Breast epithelium (tissue), 4 donors: ENCODE measurements around the gene GIPC2. TPM values are rescaled to one million over a fixed set of nuclear protein-coding genes. Genes with fewer than 3 reads are reported as not detected.

Experiments used
- DNase-seq, 2 donors: peaks; one replicate each; pipeline ENCODE4 v3.0.0-alpha.2; 2019; ENCODE audit warnings: low spot score in 2 of 2
- H3K27ac ChIP-seq, 2 donors: fragments of 200-600 bp; sonication (generic) in 1 of 2; one replicate each; pipeline ENCODE4 v1.5.1; 2016 to 2019; ENCODE audit warnings: mild to moderate bottlenecking in 1 of 2
- H3K27me3 ChIP-seq, 2 donors: fragments of 200-600 bp; sonication (generic) in 1 of 2; one replicate each; pipeline versions ENCODE4 v1.5.1 to v1.6.0; 2017 to 2019; ENCODE audit warnings: control low read depth in 1 of 2, mild to moderate bottlenecking in 1 of 2
- H3K36me3 ChIP-seq: fragments of 200-600 bp; one replicate; pipeline ENCODE4 v1.5.1; 2019
- H3K4me1 ChIP-seq, 2 donors: fragments of 200-600 bp; sonication (generic); one replicate each; pipeline ENCODE4 v1.5.1; 2016 to 2019; ENCODE audit warnings: control low read depth in 1 of 2
- H3K4me3 ChIP-seq, 3 donors: fragments of 200-600 bp; sonication (generic); 1 replicate in 2 of 3; 2 replicates in 1 of 3; pipeline ENCODE4 v1.5.1; 2016 to 2019; ENCODE audit warnings: mild to moderate bottlenecking in 3 of 3, moderate library complexity in 2 of 3
- H3K9me3 ChIP-seq, 2 donors: fragments of 200-600 bp; sonication (generic) in 1 of 2; one replicate each; pipeline ENCODE4 v1.5.1; 2016 to 2019; ENCODE audit warnings: control low read depth in 1 of 2
- POLR2A ChIP-seq: fragments of 450-650 bp; IDR thresholded peaks from one replicate; pipeline ENCODE4 v1.6.1; 2016; ENCODE audit warnings: antibody characterized with exemption, mild to moderate bottlenecking, moderate library complexity
- POLR2AphosphoS5 ChIP-seq, 3 donors: sonication (generic); formaldehyde crosslinking; IDR thresholded peaks; one replicate each; pipeline ENCODE4 v1.6.1; 2017; ENCODE audit warnings: antibody characterized with exemption in 3 of 3
- intact Hi-C: fragments of 100-400 bp; cut with DNase I; formaldehyde crosslinking; loops from one replicate; pipeline ENCODE4 v1.15.1; 2023; ENCODE audit warnings: low total_unique reads
- total RNA-seq, 3 donors: library from RNA; depleted of rRNA; stranded (reverse); fragments of >200 nt; gene quantifications; one replicate each; pipeline ENCODE4 v1.1.0, GENCODE V29; 2016
- TF ChIP-seq, protein P1 (sequence below), 3 donors: fragments of 450-650 bp; IDR thresholded peaks; one replicate each; pipeline ENCODE4 v1.5.1; 2016 to 2017; ENCODE audit warnings: antibody characterized with exemption in 3 of 3, mild to moderate bottlenecking in 3 of 3, moderate library complexity in 3 of 3

Gene GIPC2
- total RNA-seq, 3 donors from 2014 or later, result 2.6 to 3.6 (median 2.6) TPM

DNA sequence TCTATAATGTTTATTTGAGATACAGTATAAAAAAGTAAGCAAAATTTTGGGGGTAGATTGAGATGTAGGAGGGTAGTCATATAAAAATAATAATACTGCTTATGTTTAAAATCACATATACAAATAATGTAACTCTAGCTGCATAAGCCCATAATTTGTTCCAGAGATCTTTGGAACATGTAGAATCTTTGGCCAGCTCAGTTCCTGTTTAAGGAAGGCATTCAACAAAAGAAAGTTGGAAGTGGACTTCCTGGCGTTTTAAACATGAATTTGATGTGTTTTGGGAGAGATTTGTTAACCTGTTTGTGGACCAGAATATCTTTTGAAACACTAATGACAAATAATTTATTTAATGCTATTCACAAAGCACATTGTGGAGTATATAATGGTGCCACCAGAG is 27.7 kb downstream of the GIPC2 start:
- TF ChIP-seq, protein P1, sequence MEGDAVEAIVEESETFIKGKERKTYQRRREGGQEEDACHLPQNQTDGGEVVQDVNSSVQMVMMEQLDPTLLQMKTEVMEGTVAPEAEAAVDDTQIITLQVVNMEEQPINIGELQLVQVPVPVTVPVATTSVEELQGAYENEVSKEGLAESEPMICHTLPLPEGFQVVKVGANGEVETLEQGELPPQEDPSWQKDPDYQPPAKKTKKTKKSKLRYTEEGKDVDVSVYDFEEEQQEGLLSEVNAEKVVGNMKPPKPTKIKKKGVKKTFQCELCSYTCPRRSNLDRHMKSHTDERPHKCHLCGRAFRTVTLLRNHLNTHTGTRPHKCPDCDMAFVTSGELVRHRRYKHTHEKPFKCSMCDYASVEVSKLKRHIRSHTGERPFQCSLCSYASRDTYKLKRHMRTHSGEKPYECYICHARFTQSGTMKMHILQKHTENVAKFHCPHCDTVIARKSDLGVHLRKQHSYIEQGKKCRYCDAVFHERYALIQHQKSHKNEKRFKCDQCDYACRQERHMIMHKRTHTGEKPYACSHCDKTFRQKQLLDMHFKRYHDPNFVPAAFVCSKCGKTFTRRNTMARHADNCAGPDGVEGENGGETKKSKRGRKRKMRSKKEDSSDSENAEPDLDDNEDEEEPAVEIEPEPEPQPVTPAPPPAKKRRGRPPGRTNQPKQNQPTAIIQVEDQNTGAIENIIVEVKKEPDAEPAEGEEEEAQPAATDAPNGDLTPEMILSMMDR (IDR thresholded peaks at IDR 0.05), result no peak
- TF ChIP-seq POLR2A (no peak), POLR2AphosphoS5 (IDR thresholded peaks at IDR 0.05) (no peak)
- intact Hi-C loops, result no loop called here
- H3K27ac ChIP-seq, result no peak overlapping the region
- H3K4me1 ChIP-seq, result no peaks in the 10 kb centered on the region
- no peaks in the 10 kb centered on the region for H3K27me3 ChIP-seq
- H3K9me3 ChIP-seq, result no peaks in the 10 kb centered on the region
- DNase-seq, result no peak
- H3K36me3 ChIP-seq, result no peaks in the 10 kb centered on the region
- no peak overlapping the region for H3K4me3 ChIP-seq

DNA sequence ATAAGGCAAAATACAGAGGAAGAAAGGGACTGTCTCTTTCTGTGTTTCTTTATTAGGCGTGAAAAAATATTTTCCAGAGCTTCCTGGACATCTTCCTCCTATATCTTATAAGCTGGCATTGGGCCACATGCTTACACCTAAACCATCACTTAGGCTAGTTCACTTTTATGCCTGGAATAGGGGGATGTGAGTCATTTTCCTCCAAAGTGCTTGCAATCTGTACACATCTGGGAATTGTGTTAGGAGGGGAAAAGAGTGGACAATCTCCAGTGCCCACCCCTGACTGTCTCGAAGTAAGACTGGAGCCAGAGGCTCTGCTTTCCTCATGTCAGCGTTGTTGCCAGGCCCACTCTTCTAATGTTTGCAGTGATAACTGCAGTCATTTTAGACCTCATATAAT is 29.9 kb downstream of the GIPC2 start:
- Histone ChIP-seq H3K27me3 (no peaks in the 10 kb centered on the region), H3K9me3 (no peaks in the 10 kb centered on the region), H3K4me1 (no peaks in the 10 kb centered on the region), H3K4me3 (no peak overlapping the region), H3K36me3 (no peaks in the 10 kb centered on the region), H3K27ac (peak overlapping the region in 1 of 2 donors; percentile 46)
- intact Hi-C loops, result no loop called here
- TF ChIP-seq, protein P1 (IDR thresholded peaks at IDR 0.05), result no peak
- no peak for TF ChIP-seq POLR2A
- no peak for TF ChIP-seq POLR2AphosphoS5 (IDR thresholded peaks at IDR 0.05)
- no peak for DNase-seq

GRCh38 chr1:78078358-78078757 is 32.6 kb downstream of the GIPC2 start:
- no peak for DNase-seq
- intact Hi-C loops, result no loop called here
- Histone ChIP-seq H3K27me3 (no peaks in the 10 kb centered on the region), H3K9me3 (no peaks in the 10 kb centered on the region), H3K27ac (no peak overlapping the region), H3K36me3 (no peaks in the 10 kb centered on the region), H3K4me1 (no peaks in the 10 kb centered on the region), H3K4me3 (no peak overlapping the region)
- TF ChIP-seq POLR2A (no peak), POLR2AphosphoS5 (IDR thresholded peaks at IDR 0.05) (no peak)
- TF ChIP-seq, protein P1 (IDR thresholded peaks at IDR 0.05), result no peak

GRCh38 chr1:78079580-78079979 is 33.8 kb downstream of the GIPC2 start:
- peak overlapping the region in 1 of 2 donors; percentile 40 for H3K27ac ChIP-seq
- no peaks in the 10 kb centered on the region for H3K4me1 ChIP-seq
- no peaks in the 10 kb centered on the region for H3K27me3 ChIP-seq
- H3K9me3 ChIP-seq, result no peaks in the 10 kb centered on the region
- no peaks in the 10 kb centered on the region for H3K36me3 ChIP-seq
- no peak for DNase-seq
- H3K4me3 ChIP-seq, result no peak overlapping the region
- intact Hi-C loops, result no loop called here
- no peak for TF ChIP-seq POLR2AphosphoS5 (IDR thresholded peaks at IDR 0.05)
- TF ChIP-seq POLR2A, result no peak
- TF ChIP-seq, protein P1 (IDR thresholded peaks at IDR 0.05), result no peak

DNA sequence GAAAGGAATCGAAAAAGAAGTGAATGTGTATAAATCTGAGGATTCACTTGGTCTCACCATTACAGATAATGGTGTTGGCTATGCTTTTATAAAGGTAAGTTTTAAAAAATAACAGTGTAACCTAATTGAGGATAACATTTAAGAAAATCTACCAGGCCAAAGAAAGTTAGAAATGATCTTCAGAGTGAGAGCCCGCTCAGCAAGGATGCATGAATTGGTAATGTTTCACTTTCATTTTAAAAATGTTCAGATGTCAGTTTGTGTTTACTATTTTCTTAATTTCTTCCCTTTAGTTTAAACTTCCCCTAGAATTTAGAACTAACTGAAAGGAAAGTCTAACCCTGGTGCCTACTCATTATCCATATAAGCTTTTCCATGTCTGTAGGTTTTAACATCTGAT is 35.0 kb downstream of the GIPC2 start:
- Histone ChIP-seq H3K9me3 (no peaks in the 10 kb centered on the region), H3K4me3 (peak overlapping the region in 1 of 3 donors; percentile 7), H3K27me3 (no peaks in the 10 kb centered on the region), H3K4me1 (no peaks in the 10 kb centered on the region), H3K27ac (no peak overlapping the region), H3K36me3 (no peaks in the 10 kb centered on the region)
- intact Hi-C loops, result no loop called here
- DNase-seq, result no peak
- TF ChIP-seq, protein P1 (IDR thresholded peaks at IDR 0.05), result no peak
- no peak for TF ChIP-seq POLR2A
- no peak for TF ChIP-seq POLR2AphosphoS5 (IDR thresholded peaks at IDR 0.05)
